K562 (cell line): Measurements from ENCODE around the gene MGST1. TPM values are rescaled to one million over a fixed set of nuclear protein-coding genes. Genes with fewer than 3 reads are reported as not detected.

ENCODE experiments used
- CREB1 ChIP-seq, 2 experiments: sonication (generic) in 1 of 2; formaldehyde crosslinking in 1 of 2; IDR thresholded peaks; 2 replicates each; pipeline versions ENCODE4 v1.6.1 to v1.8.0; 2012 to 2022; ENCODE audit warnings: inconsistent platforms in 1 of 2, mild to moderate bottlenecking in 1 of 2, missing genetic modification reagents in 1 of 2, moderate library complexity in 1 of 2
- CXXC5 ChIP-seq: fragments of 250-450 bp; sonication (Bioruptor Pico); IDR thresholded peaks from 2 replicates; pipeline ENCODE4 v1.8.0; 2022; ENCODE audit warnings: inconsistent platforms, mild to moderate bottlenecking, moderate library complexity
- E2F6 ChIP-seq, 2 experiments: IDR thresholded peaks; 2 replicates each; pipeline ENCODE4 v1.6.1; 2011; ENCODE audit warnings: borderline replicate concordance in 1 of 2, control low read depth in 1 of 2, low read depth in 1 of 2, low read length in 1 of 2, mild to moderate bottlenecking in 1 of 2, mixed read lengths in 1 of 2, moderate library complexity in 1 of 2; ENCODE audit not compliant: insufficient read depth in 1 of 2, insufficient read length in 1 of 2, poor library complexity in 1 of 2, severe bottlenecking in 1 of 2; ENCODE audit errors: extremely low read depth in 1 of 2
- ELF2 ChIP-seq: fragments of 250-450 bp; sonication (Bioruptor Pico); IDR thresholded peaks from 2 replicates; pipeline ENCODE4 v1.5.0; 2021; ENCODE audit warnings: mild to moderate bottlenecking
- GABPA ChIP-seq: fragments of 200-800 bp; sonication (Bioruptor generic); conservative IDR thresholded peaks from 2 replicates; pipeline ENCODE4 v1.6.1; 2016; ENCODE audit warnings: low read depth, missing genetic modification characterization, missing compliant biosample characterization
- GMEB1 ChIP-seq: fragments of 250-450 bp; sonication (Bioruptor Pico); IDR thresholded peaks from 2 replicates; pipeline ENCODE4 v1.4.0; 2020; ENCODE audit warnings: mild to moderate bottlenecking
- MCM5 ChIP-seq: fragments of 450-650 bp; IDR thresholded peaks from 2 replicates; pipeline ENCODE4 v1.6.1; 2016; ENCODE audit warnings: low read depth
- MED1 ChIP-seq: sonication (generic); formaldehyde crosslinking; IDR thresholded peaks from 2 replicates; pipeline ENCODE4 v1.8.1; 2023; ENCODE audit warnings: missing genetic modification reagents, borderline replicate concordance
- NR2C2 ChIP-seq, 2 experiments: fragments of 200-800 bp in 1 of 2; sonication (Bioruptor generic) in 1 of 2; sonication (generic) in 1 of 2; formaldehyde crosslinking in 1 of 2; IDR thresholded peaks; 2 replicates each; pipeline versions ENCODE4 v1.6.1 to v1.8.0; 2016 to 2022; ENCODE audit warnings: mild to moderate bottlenecking in 1 of 2, missing compliant biosample characterization in 1 of 2, missing genetic modification characterization in 1 of 2, missing genetic modification reagents in 1 of 2
- NR4A1 ChIP-seq, 2 experiments: fragments of 250-450 bp in 1 of 2; fragments of 450-650 bp in 1 of 2; sonication (Bioruptor Pico) in 1 of 2; IDR thresholded peaks; 2 replicates each; pipeline versions ENCODE4 v1.4.0 to v1.6.1; 2016 to 2020; ENCODE audit warnings: mild to moderate bottlenecking in 2 of 2, missing compliant biosample characterization in 1 of 2, missing genetic modification characterization in 1 of 2, moderate library complexity in 1 of 2
- PCBP1 ChIP-seq: fragments of 200-400 bp; formaldehyde crosslinking; IDR thresholded peaks from 2 replicates; pipeline ENCODE4 v1.6.1; 2018; ENCODE audit warnings: mild to moderate bottlenecking, low read depth, low read length; ENCODE audit not compliant: poor library complexity, severe bottlenecking
- STAG1 ChIP-seq: sonication (generic); formaldehyde crosslinking; IDR thresholded peaks from 2 replicates; pipeline ENCODE4 v1.5.0; 2020; ENCODE audit warnings: missing genetic modification reagents, borderline replicate concordance
- TSC22D4 ChIP-seq: fragments of 450-650 bp; IDR thresholded peaks from 2 replicates; pipeline ENCODE4 v1.6.1; 2016; ENCODE audit warnings: missing genetic modification characterization, missing biosample characterization, control low read depth
- VEZF1 ChIP-seq: fragments of 200-800 bp; sonication (Bioruptor generic); IDR thresholded peaks from 2 replicates; pipeline ENCODE4 v1.6.1; 2017; ENCODE audit warnings: missing genetic modification characterization, missing compliant biosample characterization
- ZNF232 ChIP-seq: sonication (generic); formaldehyde crosslinking; IDR thresholded peaks from 2 replicates; pipeline ENCODE4 v1.8.0; 2022; ENCODE audit warnings: mild to moderate bottlenecking, missing genetic modification reagents
- ZNF75A ChIP-seq: fragments of 450-650 bp; formaldehyde crosslinking; IDR thresholded peaks from 2 replicates; pipeline ENCODE4 v1.4.0; 2020; ENCODE audit warnings: mild to moderate bottlenecking
- polyA plus RNA-seq, 8 experiments: library from polyadenylated mRNA; depleted of rRNA in 4 of 8; stranded (reverse) in 5 of 8; unstranded in 3 of 8; fragments of >200 nt; fragmentation: Nextera tagmentation in 2 of 8; fragmentation: Illumina TruSeq in 1 of 8; extraction: Ambion mirVana in 2 of 8; extraction: Trizol in 1 of 8; gene quantifications; 2 replicates each; pipeline versions ENCODE4 v1.2.1 to v1.2.3, GENCODE V29; 2011 to 2014; ENCODE audit warnings: inconsistent platforms in 1 of 8, missing spikeins in 1 of 8
- total RNA-seq, 7 experiments: library from RNA; depleted of rRNA in 6 of 7; stranded (reverse); fragments of >200 nt in 6 of 7; fragmentation: Illumina TruSeq in 2 of 7; extraction: Trizol in 2 of 7; gene quantifications; 2 replicates each; pipeline versions ENCODE4 v1.2.1 to v1.2.3, GENCODE V29; 2011 to 2021; ENCODE audit warnings: low replicate concordance in 1 of 7
- TF ChIP-seq, protein P1 (sequence below): sonication (generic); formaldehyde crosslinking; IDR thresholded peaks from 2 replicates; pipeline ENCODE4 v1.8.1; 2022; ENCODE audit warnings: missing genetic modification reagents
- TF ChIP-seq, protein P2 (sequence below): fragments of 450-650 bp; IDR thresholded peaks from 2 replicates; pipeline ENCODE4 v1.6.1; 2017; ENCODE audit warnings: mild to moderate bottlenecking, moderate library complexity

MGST1 gene
- total and polyA plus RNA-seq, 9 of the 15 experiments (the other 6 are each of a cell fraction or from before 2014, with no cell fraction given): 12.1 to 190 (median 73.3) TPM

- peak in 1 of 2 experiments; percentile 42 for TF ChIP-seq E2F6 (IDR thresholded peaks at IDR 0.05; ENCODE audit: borderline replicate concordance in 1 of 2, extremely low read depth in 1 of 2, insufficient read depth in 1 of 2, insufficient read length in 1 of 2, low read depth in 1 of 2, low read length in 1 of 2, poor library complexity in 1 of 2, severe bottlenecking in 1 of 2)
- TF ChIP-seq MED1 (CRISPR knock-in tag): no peak
- TF ChIP-seq ZNF232 (CRISPR knock-in tag): no peak
- 0 out of 2 replicates have a peak, but pooled peaks have one; percentile 12 for TF ChIP-seq VEZF1 (CRISPR knock-in tag)
- no peak for TF ChIP-seq NR4A1 (CRISPR knock-in tag; IDR thresholded peaks at IDR 0.05)
- no peak for TF ChIP-seq NR4A1 (tag; IDR thresholded peaks at IDR 0.05)
- no peak for TF ChIP-seq MCM5
- no peak for TF ChIP-seq GMEB1 (CRISPR knock-in tag)
- TF ChIP-seq CXXC5 (CRISPR knock-in tag): peak; percentile 44; the same call in 1 of the 2 replicates
- TF ChIP-seq PCBP1: no peak
- TF ChIP-seq ELF2 (CRISPR knock-in tag): no peak
- no peak for TF ChIP-seq TSC22D4 (tag)
- TF ChIP-seq ZNF75A: no peak
- TF ChIP-seq GABPA (tag): no peak
- no peak for TF ChIP-seq CREB1 (IDR thresholded peaks at IDR 0.05)
- TF ChIP-seq CREB1 (CRISPR knock-in tag; IDR thresholded peaks at IDR 0.05): no peak
- TF ChIP-seq, protein P1, sequence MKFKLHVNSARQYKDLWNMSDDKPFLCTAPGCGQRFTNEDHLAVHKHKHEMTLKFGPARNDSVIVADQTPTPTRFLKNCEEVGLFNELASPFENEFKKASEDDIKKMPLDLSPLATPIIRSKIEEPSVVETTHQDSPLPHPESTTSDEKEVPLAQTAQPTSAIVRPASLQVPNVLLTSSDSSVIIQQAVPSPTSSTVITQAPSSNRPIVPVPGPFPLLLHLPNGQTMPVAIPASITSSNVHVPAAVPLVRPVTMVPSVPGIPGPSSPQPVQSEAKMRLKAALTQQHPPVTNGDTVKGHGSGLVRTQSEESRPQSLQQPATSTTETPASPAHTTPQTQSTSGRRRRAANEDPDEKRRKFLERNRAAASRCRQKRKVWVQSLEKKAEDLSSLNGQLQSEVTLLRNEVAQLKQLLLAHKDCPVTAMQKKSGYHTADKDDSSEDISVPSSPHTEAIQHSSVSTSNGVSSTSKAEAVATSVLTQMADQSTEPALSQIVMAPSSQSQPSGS: no peak
- TF ChIP-seq, protein P2, sequence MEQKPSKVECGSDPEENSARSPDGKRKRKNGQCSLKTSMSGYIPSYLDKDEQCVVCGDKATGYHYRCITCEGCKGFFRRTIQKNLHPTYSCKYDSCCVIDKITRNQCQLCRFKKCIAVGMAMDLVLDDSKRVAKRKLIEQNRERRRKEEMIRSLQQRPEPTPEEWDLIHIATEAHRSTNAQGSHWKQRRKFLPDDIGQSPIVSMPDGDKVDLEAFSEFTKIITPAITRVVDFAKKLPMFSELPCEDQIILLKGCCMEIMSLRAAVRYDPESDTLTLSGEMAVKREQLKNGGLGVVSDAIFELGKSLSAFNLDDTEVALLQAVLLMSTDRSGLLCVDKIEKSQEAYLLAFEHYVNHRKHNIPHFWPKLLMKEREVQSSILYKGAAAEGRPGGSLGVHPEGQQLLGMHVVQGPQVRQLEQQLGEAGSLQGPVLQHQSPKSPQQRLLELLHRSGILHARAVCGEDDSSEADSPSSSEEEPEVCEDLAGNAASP: no peak
- TF ChIP-seq STAG1 (CRISPR knock-in tag): no peak
- TF ChIP-seq NR2C2 (CRISPR knock-in tag; IDR thresholded peaks at IDR 0.05): no peak
- no peak for TF ChIP-seq NR2C2 (tag; IDR thresholded peaks at IDR 0.05)
Measured at GRCh38 chr12:16347391-16348298, at the start of gene MGST1 (continued).
